ENCODE results near the gene WDR64. TPM values are rescaled to one million over a fixed set of nuclear protein-coding genes. Genes with fewer than 3 reads are reported as not detected.
A peak's percentile ranks its signal among the peaks of the same experiment; 100 is the strongest.

Gene WDR64
- total RNA-seq, 6 experiments from 2014 or later = 0.17 to 0.27 TPM; not detected in 4

DNA sequence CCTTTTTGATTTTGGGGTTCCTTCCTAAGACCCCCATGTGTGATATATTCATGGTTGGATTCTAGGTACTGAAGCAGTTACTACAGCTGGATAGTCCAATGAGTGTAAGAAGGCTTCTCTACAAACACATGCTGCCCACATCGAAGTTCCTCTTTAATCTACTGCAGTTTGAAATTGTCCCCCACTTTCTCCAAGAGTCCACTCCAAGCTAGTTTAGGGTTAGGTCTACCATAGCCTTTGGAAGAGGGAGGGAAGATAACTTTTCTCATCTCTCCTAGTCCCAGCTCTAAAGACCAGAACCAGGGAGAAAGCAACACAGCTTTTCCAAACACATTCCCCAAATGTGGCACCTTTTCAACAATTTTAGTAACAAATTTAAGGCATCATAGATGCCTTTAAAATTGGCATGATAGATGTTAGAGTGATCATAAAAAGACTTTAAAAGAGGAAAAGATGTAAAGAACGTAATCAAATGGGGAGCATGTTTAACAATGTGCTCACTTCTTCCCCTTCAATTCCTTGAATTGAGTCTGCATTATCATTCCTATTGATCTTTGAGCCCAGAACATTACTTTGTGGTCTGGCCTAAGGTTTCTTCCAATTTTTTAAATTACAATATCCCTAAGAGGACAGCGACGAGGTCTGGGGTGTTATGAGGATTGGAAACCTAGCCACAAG is 194.9 kb downstream of the WDR64 start:
- Histone ChIP-seq H3K27me3 (no peaks in the 10 kb centered on the region), H3K4me1 (peaks cover 0 to 10% (median 2%) of the 10 kb centered on the region in 4 donors), H3K4me3 (peak overlapping the region in 2 of 3 donors; percentile 81 to 91), H3K36me3 (no peaks in the 10 kb centered on the region), H3K27ac (peak overlapping the region in 1 of 3 donors; percentile 98), H3K9me3 (no peaks in the 10 kb centered on the region)
- DNase-seq (no peak), ATAC-seq (no peak)
- 78% methylated on average over 4 of the region's 4 CpGs for WGBS (ENCODE audit: insufficient coverage, low coverage, low lambda C conversion rate, missing lambda C conversion rate)
- TF ChIP-seq POLR2A (IDR thresholded peaks at IDR 0.05) = no peak
- TF ChIP-seq, protein P1, sequence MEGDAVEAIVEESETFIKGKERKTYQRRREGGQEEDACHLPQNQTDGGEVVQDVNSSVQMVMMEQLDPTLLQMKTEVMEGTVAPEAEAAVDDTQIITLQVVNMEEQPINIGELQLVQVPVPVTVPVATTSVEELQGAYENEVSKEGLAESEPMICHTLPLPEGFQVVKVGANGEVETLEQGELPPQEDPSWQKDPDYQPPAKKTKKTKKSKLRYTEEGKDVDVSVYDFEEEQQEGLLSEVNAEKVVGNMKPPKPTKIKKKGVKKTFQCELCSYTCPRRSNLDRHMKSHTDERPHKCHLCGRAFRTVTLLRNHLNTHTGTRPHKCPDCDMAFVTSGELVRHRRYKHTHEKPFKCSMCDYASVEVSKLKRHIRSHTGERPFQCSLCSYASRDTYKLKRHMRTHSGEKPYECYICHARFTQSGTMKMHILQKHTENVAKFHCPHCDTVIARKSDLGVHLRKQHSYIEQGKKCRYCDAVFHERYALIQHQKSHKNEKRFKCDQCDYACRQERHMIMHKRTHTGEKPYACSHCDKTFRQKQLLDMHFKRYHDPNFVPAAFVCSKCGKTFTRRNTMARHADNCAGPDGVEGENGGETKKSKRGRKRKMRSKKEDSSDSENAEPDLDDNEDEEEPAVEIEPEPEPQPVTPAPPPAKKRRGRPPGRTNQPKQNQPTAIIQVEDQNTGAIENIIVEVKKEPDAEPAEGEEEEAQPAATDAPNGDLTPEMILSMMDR (IDR thresholded peaks at IDR 0.05) = no peak
- intact Hi-C loops (cut with DNase I) = no loop called here

DNA sequence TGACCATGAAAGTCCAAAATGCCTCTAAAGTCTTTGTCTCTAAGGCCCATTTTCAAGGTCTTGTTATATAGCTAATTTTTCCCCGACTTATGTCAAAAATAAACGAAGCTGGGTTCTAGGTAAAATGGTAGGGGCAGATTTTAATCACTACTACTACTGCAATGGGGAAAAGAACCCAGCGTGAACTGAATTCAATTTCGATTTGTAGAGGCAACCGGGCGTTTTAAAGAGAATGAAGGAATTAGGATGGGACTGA is 195.4 kb downstream of the WDR64 start:
- DNase-seq (no peak), ATAC-seq (no peak)
- TF ChIP-seq, protein P1 (IDR thresholded peaks at IDR 0.05) = no peak
- no peak for TF ChIP-seq POLR2A (IDR thresholded peaks at IDR 0.05)
- Histone ChIP-seq H3K9me3 (no peaks in the 10 kb centered on the region), H3K4me1 (peaks cover 0 to 10% (median 2%) of the 10 kb centered on the region in 4 donors), H3K4me3 (peak overlapping the region; percentile 81 to 91 (median 88)), H3K27ac (peak overlapping the region in 2 of 3 donors; percentile 96 to 98), H3K27me3 (no peaks in the 10 kb centered on the region), H3K36me3 (no peaks in the 10 kb centered on the region)
- intact Hi-C loops (cut with DNase I) = no loop called here
- WGBS (ENCODE audit: insufficient coverage, low coverage, low lambda C conversion rate, missing lambda C conversion rate) = 11% methylated on average over 6 of the region's 6 CpGs

DNA sequence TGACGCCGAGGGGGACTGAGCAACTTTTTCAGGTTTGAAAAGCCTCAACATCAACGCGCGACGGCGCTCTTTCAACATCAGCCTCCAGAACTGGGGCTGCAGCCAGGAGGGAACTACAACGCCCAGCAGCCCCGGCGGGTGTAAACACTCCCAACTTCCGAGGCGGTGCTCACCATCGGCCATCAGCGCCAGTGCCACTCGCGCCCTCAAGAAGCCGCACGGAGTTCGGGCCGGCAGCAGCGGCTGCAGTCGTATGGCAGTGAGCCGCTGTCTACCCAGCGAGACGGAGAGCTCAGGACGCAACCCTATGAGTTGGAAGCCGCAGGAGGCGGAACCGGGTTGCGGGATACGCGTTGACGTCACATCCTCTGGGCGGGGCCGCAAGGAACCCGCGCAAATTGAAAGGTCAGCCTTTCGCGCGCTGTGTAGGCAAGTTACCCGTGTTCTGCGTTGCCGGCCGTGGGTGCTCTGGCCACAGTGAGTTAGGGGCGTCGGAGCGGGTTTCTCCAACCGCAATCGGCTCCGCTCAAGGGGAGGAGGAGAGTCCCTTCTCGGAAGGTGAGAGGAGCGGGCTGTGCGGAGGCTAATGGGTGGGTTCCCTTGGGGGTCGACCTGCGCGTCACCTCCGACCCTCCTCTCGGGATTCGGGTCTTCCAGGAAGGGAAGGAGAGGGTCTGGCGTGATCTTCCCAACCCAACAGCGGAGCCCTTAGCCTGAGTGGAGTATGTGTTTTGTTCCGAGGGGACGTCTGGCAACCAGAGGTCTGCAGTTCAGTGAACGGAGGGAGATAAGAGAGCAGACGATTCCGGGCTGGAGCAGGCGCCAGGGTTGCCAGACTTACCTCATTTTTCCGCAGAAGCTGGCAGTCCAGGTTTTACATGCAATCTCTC is 196.0 kb downstream of the WDR64 start, which contains the start of gene EXO1:
Gene EXO1 (plus strand): TSS at position 409 of the 890 bp plus-strand sequence. CDS start 2,222 bp downstream, outside the sequence.
- Histone ChIP-seq H3K4me1 (peaks cover 0 to 10% (median 2%) of the 10 kb centered on the region in 4 donors), H3K4me3 (peak within 1 kb of the TSS; percentile 81 to 91 (median 88)), H3K9me3 (no peaks in the 10 kb centered on the region), H3K27ac (peak within 1 kb of the TSS; percentile 88 to 98 (median 96)), H3K36me3 (no peaks in the 10 kb centered on the region), H3K27me3 (no peaks in the 10 kb centered on the region)
- TF ChIP-seq, protein P1 (IDR thresholded peaks at IDR 0.05) = peak; percentile 3 to 37 (median 30)
- TF ChIP-seq POLR2A (IDR thresholded peaks at IDR 0.05) = no peak
- WGBS (ENCODE audit: insufficient coverage, low coverage, low lambda C conversion rate, missing lambda C conversion rate) = 0% methylated on average over 26 of the region's 68 CpGs
- intact Hi-C loops (cut with DNase I) = no loop called here
- peak; percentile 99 for ATAC-seq
- DNase-seq = peak; percentile 89 to 92 (median 90)

DNA sequence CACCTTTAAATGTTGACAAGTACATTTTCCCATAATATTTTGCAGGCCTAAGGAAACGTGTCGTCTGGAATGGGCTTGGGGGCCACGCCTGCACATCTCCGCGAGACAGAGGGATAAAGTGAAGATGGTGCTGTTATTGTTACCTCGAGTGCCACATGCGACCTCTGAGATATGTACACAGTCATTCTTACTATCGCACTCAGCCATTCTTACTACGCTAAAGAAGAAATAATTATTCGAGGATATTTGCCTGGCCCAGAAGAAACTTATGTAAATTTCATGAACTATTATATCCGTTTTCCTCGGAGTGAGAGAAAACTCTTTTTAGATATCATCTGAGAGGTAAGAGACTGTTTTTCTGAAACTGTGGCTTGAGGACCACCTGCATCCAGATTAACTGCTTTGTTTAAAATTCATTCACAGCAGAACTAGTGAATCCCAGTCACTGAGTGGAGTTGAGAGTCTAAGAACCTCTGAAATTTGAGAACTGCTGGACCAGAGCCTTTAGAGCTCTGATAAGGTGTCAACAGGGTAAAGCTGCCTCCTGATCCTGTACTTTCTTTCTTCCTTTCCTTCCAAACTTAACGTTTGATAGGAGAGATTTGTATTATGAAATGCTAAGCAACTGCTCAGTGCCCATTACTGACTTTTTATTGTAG is 196.7 kb downstream of the WDR64 start:
- ATAC-seq (no peak), DNase-seq (no peak)
- Histone ChIP-seq H3K9me3 (no peaks in the 10 kb centered on the region), H3K27ac (no peak overlapping the region), H3K27me3 (no peaks in the 10 kb centered on the region), H3K36me3 (no peaks in the 10 kb centered on the region), H3K4me3 (peak overlapping the region in 1 of 3 donors; percentile 88), H3K4me1 (peaks cover 0 to 10% (median 2%) of the 10 kb centered on the region in 4 donors)
- WGBS (ENCODE audit: insufficient coverage, low coverage, low lambda C conversion rate, missing lambda C conversion rate) = 10% methylated on average over 13 of the region's 13 CpGs
- intact Hi-C loops (cut with DNase I) = no loop called here
- TF ChIP-seq, protein P1 (IDR thresholded peaks at IDR 0.05) = no peak
- TF ChIP-seq POLR2A (IDR thresholded peaks at IDR 0.05) = no peak
